NCI-H2171 (cell line): ENCODE results near the gene NAMPT.
"Not testable (repeated sequence)": the region's sequence is repeated elsewhere in the genome, so short reads cannot be mapped to it uniquely, and the experiment has no call there.

Experiments
- DNase-seq: peaks from one replicate; lab custom pipeline; 2025; lab: John Stamatoyannopoulos, UW

The NAMPT gene

DNA sequence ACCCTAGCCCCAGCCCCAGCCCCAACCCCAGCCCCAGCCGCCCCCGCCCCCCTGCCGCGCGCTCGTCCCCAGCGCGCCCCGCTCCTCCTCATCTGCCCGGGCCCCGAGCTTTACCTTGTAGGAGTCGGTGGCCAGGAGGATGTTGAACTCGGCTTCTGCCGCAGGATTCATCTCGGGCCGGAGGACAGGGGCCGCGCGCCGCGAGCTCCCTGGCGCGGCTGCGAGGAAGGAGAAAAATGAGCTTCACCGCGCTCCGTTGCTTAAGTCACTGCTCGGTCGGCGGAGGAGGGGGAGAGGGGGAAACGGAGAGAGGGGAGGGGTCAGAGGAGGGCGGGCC, at the start of gene NAMPT:
TSS of gene NAMPT (minus strand) at position 270 of the 337 bp plus-strand sequence. CDS start at position 171, 99 bp downstream.
- DNase-seq, result no peak

GRCh38 chr7:106332201-106332600, 47.4 kb upstream of the NAMPT start:
- DNase-seq, result no peak

DNA sequence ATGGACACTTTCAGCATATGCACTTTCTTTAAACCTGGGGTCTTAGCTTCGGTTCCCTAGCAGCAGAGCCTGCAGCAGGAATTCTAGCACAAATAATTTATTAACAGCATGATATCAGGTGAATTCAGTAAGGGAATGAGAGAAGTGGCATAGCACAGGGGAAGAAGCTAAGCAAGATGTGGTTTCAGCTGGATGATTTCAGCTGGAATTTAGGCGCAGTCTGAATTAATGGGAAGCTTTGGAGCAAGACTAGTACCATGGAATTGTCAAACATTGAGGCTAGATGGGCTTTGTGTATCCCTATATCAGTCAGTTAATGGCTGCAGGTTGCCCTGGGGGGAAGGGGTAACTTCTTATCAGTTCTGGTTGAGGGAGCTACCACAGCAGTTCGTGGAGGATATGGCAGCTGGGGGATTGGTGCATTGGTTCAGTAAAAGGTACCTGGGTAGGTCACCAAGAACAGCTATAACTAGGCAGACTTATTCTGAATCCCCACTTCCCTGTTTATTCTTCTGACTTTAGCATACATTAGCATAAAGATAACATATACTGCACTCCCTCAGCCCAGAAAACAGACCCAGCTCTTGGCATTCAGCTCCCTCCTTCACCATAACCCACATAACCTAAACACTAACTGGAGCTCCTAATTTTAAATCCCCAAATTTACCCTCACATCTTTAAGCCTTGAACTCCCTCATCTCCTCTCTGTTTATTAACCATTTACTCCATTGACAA, 46.8 kb upstream of the NAMPT start:
- no peak for DNase-seq

DNA sequence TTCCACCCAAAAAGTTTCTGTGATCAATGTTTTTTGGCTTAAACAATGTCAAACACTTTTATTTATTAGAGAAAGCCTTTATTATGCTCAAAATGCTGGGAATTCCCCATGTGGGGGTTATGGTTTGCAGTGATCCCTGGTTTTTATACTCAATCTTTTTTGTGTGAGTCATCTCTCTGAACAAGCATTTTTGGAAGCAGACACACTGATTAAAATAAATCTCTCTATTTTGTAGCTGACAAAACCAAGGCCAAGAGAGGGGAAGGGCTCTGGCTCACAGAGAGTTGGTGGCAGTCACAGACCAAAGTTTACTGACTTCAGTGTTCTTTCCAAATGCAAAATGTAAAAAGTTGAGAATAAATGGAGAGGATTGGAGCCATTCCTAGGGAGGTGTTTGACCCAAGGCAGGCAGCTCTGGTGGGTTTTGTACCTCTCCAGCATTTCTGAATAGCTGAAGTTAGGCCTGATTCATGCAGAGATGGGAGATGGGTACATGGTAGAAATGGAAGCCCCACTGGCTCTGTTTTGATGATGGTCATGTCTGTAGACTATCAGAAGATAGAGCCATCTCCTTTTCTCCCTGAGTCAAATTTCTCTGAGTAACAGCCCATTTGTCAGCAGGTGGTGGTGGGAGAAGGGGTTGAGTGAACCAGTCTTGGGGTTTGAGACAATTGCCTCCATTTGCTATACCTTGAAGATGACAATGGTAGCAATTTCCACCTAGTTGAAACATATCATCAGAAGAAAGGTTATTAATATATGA, 45.4 kb upstream of the NAMPT start:
- no peak for DNase-seq

GRCh38 chr7:106329408-106329807, 44.6 kb upstream of the NAMPT start:
- DNase-seq, result no peak

DNA sequence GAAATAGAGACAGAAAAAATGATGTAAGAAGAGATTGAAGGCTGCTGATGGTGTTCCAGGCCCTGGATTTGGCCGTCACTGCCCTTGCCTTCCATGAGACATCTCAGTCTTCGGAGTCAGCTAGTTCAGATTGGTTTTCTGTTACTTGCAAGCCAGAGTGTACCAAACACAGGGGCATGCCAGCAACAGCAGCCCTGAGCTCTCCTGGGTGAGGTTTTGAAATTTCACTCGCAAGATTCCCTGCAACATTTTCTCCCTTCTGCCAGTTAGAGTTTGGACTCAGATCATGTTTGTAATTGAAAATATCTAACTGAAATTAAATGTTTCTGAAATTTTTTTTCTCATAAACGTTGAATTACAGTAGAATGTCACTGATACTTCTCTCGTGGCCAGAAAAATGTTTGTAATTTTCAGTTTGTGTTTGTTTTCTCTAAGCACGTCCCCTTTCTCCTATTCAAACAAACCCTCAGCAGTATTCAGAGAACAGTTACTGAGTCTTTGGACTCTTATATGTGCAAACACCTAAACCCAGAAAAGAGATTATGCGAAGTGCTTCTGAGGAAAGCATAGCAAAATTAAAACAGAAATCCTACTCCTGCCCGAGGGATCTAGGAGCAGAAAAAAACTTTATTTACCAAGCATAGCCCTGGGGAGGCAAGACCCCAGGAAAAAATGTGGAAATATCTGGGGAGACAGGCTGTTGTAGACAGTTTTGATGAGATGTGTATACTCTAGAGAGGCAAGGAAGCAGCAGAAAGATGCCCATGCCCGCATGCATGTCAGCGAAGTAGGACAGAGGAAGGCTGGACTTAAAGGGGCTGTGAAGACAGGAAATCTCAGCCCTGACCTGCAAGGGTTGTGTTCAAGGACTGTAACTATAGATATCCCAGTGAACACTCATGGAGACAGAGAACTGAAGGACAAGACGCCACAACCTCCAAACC, 43.0 kb upstream of the NAMPT start:
- no peak for DNase-seq

- no peak for DNase-seq
Measured at GRCh38 chr7:106326594-106327537, 42.1 kb upstream of the NAMPT start.

GRCh38 chr7:106324509-106324908, 39.7 kb upstream of the NAMPT start:
- not testable (repeated sequence) for DNase-seq

DNA sequence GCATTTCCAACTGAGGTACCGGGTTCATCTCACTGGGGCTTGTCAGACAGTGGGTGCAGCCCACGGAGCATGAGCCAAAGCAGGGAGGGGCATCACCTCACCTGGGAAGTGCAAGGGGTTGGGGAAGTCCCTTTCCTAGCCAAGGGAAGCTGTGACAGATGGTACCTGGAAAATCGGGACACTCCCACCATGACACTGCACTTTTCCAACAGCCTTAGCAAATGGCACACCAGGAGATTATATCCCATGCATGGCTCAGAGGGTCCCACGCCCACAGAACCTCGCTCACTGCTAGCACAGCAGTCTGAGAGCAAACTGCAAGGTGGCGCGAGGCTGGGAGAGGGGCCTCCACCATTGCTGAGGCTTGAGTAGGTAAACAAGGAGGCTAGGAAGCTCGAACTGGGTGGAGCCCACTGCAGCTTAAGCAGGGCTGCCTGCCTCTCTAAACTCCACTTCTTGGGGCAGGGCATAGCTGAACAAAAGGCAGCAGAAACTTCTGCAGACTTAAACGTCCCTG, 35.5 kb upstream of the NAMPT start:
- not testable (repeated sequence) for DNase-seq

DNA sequence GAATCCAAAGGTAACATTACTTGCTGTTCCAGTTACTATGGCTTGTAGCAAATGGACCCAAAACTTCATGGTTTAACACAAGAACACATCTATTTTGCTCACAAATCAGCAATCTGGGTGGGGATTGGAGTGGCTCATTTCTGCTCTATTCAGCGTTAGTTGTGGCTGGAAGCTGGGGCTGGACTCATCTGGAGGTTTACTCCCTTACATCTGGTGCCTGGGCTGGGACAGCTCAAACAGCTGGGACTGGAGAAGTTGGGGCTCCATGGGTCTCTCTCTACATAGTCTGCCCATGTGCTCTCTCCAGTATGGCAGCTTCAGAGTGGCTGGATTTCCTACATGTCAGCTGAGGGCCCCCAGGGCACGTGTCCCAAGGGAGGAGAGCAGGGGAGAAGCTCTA, 33.7 kb upstream of the NAMPT start:
- DNase-seq, result no peak

DNA sequence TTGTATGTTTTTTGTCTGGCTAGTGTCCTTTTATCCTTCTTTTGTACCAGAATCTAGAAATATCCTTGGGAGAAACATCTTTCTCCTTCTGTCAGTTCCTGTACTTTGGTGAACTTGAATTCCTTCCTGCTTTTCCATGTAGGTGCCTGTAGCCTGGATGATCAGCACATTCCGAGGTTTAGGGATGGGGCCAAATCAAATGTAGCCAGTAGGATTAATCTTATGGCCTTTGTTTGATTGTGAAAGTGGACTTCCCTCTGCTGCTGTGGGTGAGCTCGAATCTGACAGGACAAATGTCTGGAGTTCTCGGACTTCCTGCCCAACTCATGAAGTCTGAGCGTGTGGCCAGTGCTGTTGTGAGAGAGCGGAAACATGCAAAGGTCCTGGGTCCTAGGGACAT, 33.2 kb upstream of the NAMPT start:
- no peak for DNase-seq

GRCh38 chr7:106316947-106317346, 32.2 kb upstream of the NAMPT start:
- no peak for DNase-seq

DNA sequence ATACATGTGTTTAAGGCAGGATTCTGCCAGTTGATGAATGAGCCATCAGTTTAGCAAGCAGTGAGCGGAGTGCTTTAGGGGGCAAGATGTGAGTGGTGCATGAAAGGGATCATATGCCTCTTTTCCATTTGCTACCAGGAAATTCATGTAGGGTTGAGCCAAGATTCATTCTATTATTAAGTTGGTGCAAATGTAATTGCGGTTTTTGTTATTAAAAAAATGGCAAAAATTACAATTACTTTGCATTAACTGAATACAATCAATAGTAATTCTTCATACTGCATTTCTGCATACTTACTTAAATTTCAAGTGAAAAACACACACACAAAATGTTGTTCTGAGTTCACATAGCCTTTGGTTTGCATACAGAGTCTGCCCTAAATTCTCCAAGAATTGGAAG, 30.1 kb upstream of the NAMPT start:
- DNase-seq, result no peak

DNA sequence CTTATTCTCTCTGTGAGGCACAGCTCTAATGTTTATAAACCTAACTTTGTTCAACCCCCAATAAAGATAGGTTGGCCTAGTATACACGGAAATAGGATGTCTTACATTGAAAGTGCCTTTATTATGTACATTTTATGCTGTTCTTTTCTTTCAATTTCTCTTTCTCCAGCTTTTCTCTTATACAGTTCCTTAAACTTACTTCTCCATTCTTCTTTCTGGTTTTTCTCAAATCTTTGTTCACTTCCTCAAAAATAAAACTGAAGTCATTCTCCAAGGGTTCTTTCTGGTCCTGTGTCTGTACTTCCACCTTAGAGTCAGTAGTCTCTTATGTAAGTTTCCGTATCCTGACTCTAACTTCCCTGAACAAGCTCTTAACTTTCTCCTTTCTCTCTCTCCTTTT, 29.2 kb upstream of the NAMPT start:
- no peak for DNase-seq

- no peak for DNase-seq
Measured at GRCh38 chr7:106313456-106313901, 28.7 kb upstream of the NAMPT start.

GRCh38 chr7:106312906-106313305, 28.1 kb upstream of the NAMPT start:
- DNase-seq, result no peak

DNA sequence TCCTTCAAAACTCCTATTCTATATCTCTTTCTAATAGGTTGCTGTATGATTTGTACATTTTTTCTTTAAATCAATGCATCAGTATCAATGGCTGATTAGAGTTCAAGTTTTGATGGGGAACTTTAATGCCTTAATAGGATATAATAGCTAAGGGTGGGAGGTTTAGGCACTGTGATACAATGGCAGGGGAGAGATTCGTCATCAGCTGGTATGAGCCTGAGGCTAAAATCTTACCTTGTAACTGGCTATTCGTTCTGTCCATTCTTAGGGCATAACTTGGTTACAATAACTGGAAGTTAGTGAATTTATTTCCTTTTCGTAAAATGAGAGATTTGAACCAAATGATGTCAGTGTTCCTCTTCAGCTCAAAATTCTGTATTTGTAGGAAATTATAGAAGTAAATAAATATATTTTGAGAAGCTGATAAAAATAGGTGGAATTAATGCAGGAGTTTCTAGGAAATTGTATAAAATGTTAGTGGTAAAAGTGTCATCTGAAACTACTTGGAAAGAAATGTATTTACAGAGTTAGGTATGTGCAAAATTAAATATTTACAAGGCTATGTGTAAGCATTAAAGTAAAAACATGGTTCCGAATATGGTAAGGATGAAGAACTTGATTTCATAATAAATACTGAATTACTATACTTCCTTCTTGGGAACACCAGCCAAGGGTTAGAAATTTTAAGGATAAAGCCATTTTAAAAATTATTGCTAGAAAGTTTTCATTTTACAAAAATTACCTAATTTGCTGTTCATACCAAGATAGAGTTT, 27.5 kb upstream of the NAMPT start:
- no peak for DNase-seq

GRCh38 chr7:106309362-106309761, 24.6 kb upstream of the NAMPT start:
- no peak for DNase-seq

DNA sequence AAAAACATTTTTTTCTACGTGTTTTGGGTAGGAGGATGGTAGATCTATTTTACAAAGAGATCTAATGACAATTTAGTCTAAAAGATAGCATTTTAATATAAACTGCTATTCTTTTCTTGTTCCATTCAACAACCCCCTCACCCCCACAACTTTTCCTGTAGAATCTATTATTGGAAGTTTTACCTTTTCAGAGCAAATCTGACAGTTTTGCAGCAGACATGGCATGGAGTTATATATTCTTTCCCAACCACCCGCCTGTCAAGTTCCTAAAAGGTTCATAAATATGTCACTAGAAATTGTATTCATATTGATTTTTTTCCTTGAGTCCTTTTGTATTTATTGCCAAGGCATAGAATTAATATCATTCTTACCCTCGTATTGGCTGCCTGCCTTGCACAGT, 21.5 kb upstream of the NAMPT start:
- DNase-seq, result no peak

GRCh38 chr7:106305732-106306131, 20.9 kb upstream of the NAMPT start:
- no peak for DNase-seq
